D721Med (cell line): ENCODE measurements around the gene ESRRB.

Experiments
- DNase-seq: peaks from one replicate; pipeline ENCODE4 v3.0.0; 2011; ENCODE audit warnings: low spot score; ENCODE audit not compliant: insufficient read length
- FAIRE-seq: peaks from 2 replicates; lab custom pipeline; 2011; peaks lifted over from hg19 to GRCh38; lab: Jason Lieb, UNC
- CTCF ChIP-seq: IDR thresholded peaks from 2 replicates; pipeline ENCODE4 v1.5.1; 2012; ENCODE audit warnings: mild to moderate bottlenecking, control low read depth; ENCODE audit not compliant: insufficient read depth; ENCODE audit errors: missing control alignments

Gene ESRRB

GRCh38 chr14:76510181-76510580 lies 134.2 kb downstream of the ESRRB start:
- FAIRE-seq (no peak), DNase-seq (no peak)
- no peak for TF ChIP-seq CTCF

- no peak for FAIRE-seq
- peak; percentile 65 for TF ChIP-seq CTCF
- DNase-seq, result no peak
Observed at GRCh38 chr14:76514213-76514998, 138.5 kb downstream of the ESRRB start.

GRCh38 chr14:76516884-76517283 lies 140.9 kb downstream of the ESRRB start:
- DNase-seq, result no peak
- no peak for FAIRE-seq
- TF ChIP-seq CTCF, result no peak

- no peak for TF ChIP-seq CTCF
- DNase-seq (no peak), FAIRE-seq (no peak)
Observed at GRCh38 chr14:76518366-76518765, 142.4 kb downstream of the ESRRB start.

- no peak for TF ChIP-seq CTCF
- FAIRE-seq (no peak), DNase-seq (no peak)
Observed at GRCh38 chr14:76525106-76525821, 149.3 kb downstream of the ESRRB start.

GRCh38 chr14:76531085-76531484 lies 155.1 kb downstream of the ESRRB start:
- DNase-seq (no peak), FAIRE-seq (no peak)
- TF ChIP-seq CTCF, result no peak
